Frontal cortex (tissue), 4 donors: Measurements from ENCODE around the gene WDR6. TPM values are rescaled to one million over a fixed set of nuclear protein-coding genes. Genes with fewer than 3 reads are reported as not detected.

Experiments
- DNase-seq, 2 donors: peaks; one replicate each; pipeline ENCODE4 v3.0.0; 2012; ENCODE audit warnings: low spot score in 2 of 2
- FAIRE-seq: peaks from 2 replicates; lab custom pipeline; 2012; peaks lifted over from hg19 to GRCh38; lab: Jason Lieb, UNC
- small RNA-seq: library from RNA; depleted of rRNA; stranded (forward); fragments of <200 nt; gene quantifications from one replicate; pipeline ENCODE3, GENCODE V24; 2014
- total RNA-seq: library from RNA; depleted of rRNA; stranded (reverse); fragments of >200 nt; gene quantifications from one replicate; pipeline ENCODE4 v1.2.3, GENCODE V29; 2014
- donor health status: control.
- donor health status: control.
- donor health status: control.

WDR6 gene
- total RNA-seq, 1 donor from 2014 or later: 111 TPM

DNA sequence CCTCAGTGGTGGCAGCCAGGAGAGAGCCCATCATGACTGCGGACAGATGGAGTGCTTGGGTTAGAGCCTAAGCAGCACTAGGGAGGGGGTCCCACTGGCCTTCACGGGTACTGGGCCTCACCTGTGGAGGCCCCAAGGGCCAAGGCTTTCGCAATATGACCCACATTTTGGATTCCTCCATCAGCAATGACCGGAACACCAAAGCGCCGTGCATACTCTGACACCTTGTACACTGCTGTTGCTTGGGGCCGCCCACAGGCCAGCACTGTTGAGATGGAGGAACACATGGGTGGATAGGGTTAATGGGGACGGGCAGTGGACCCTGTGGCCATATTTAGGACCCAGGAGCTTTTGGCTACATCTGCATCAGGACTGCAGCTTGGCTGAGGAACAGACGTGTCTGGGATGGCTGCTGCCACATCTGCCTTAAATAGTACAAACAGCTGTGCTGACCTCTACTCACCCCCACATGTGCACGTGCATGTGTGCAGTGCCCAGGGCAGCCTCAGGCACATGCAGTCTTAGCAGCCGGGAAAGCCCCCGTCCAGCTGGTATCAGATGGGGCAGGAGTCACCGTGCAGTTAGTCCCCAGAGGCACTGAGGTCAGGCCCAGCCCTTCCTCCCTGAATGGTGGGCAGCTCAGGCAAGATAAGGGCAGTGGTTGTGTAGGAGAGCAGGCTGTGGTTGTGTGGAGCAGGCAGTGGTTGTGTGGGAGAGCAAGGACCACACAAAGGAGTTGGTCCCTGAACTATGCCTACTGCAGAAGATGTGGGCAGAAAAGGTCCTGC is 18.0 kb downstream of the WDR6 start:
- DNase-seq: peak in 1 of 2 donors; percentile 8
- FAIRE-seq: no peak

DNA sequence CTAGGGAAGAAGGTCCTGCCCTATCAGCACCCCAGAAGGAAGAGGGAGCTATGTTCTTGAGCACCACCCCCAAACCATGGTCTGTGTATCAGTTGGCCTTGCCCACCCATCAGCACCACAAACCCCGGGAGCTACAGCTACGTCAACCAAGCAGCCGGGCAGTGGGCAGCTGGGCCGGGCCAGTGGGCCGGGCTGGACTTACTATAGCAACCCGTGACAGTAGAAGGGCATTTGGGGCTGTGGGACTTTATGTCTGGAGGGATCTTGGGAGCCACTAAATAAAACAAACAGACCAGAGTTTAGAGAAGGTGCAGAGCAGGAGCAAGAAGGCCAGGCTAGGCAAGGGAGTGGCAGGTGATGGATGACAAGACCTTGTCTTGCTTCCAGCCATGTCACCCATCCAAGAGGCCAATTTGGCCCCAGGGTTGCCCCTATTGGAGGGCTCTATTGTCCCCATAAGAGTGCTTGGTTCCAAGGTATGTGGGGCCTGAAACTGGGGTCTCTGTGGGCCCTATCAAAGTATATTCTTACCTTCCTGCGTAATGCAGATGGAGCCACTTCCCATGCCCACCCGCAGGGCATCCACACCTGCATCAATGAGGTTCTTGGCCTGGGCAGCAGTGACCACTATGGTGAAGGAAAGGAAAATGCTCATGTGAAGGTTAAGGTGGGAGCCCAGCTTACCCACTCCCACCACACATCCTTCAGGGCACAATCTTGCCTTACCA is 18.8 kb downstream of the WDR6 start:
- DNase-seq (no peak), FAIRE-seq (no peak)

DNA sequence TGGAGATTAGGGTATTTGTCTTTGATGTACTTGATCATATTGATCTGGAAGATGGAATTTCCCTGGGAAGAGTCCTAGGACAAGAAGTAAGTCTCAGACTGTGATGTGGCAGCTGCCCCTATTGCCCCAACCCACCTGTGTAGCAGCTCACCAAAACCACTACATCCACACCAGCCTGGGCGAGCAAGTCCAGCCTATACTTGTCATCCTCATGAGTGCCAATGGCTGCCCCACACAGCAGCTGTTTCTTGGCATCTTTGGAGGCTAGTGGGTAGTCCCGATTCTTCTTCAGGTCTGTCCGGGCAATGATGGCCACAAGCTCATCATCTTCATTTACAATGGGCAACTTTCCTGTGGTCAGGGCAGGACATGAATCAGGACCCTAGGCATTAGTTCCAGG is 19.3 kb downstream of the WDR6 start:
- no peak for DNase-seq
- FAIRE-seq: no peak

DNA sequence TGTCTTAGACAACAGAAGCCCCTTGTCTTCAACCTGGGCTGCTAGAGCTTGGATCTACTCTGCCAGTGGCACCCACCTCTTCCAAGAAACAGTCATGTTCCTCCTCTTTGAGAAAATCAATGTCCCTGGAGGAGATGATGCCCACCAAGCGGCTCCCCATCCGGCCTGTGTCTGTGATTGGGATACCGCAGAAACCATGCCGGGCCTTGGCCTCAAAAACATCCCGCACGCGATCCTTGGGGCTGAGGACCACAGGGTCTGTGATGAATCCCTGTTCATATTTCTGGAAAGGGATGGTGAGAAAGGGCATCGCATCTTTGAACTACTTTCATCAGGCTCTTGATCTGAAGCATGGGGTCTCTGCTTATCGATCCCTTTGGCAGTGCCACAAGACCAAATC is 20.4 kb downstream of the WDR6 start:
- no peak for FAIRE-seq
- no peak for DNase-seq

DNA sequence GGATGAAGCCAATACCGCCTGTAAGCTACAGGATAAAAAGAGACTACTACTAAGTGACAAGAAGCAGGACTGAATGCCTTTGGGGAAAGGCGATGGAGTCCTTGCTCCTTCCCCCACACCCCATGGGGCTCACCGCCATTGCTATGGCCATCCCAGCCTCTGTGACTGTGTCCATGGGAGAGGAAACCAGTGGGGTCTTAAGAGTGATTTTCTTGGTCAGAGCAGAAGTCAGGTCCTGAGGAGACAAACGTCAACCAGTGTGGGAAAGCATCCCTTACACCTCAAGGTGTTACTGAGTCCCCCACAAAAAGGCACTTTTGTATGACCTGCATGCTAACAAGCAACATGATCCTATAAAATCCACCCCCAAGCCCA is 21.1 kb downstream of the WDR6 start:
- FAIRE-seq (no peak), DNase-seq (no peak)

DNA sequence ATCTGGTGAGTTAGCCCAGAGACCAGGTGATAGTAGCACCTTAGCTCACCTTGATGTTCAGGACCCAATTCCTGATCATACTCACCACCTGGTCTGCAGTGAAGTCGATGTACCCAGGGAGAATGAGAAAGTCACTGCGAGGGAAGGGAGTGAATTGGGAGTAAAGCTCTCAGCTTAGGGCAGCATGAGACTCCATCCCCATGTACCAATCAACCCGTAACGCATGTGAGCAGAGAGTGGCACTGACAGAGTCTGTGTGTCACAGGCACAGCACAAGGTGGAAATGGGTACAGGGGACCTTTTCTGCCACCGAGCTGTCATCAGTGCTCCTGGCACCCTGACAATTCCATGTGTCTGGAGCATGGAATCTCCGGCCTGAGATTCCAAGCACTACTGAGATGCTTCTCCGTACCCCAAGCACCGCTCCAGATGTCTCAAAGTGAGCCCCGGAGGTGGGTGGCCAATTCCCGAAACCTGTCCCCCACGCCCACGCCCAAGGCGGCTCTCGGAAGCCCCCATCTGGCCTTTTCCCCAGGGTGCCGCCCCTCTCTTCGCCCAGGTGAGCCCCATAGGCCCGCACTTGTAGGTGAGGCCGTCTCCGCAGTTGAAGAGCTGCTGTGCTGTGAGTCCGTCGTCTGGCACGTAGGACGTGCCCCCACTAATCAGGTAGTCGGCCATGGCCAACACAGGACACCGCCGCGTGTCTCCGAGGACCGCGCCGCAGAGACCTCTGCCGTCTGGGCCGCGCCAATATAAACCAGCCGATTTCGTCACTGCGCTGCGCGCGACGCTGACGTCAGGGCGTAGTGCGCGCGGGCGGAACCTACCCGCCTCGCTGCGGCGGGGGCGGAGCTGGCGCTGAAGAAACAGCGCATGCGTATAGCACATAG is 21.7 kb downstream of the WDR6 start, which contains the start of gene IMPDH2:
IMPDH2 (minus strand) TSS at position 726 of the 890 bp plus-strand sequence; CDS start at position 678, 48 bp downstream.
- peak; percentile 81 to 88 for DNase-seq
- no peak for FAIRE-seq

DNA sequence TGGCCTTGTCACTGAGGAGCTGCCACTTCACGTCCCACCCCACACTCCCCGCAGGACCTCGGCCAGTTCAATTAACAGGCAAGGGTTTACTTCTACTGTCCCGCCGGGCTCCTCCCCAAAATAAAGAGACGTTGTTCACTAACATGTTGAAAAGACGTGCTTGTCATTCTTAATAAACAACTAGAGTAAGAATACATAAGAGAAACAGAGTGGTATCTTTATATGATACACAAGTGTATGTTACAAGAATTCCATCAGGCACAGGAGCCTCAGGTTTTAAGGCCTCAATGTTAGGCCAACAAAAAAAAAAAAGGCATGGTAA is 22.3 kb downstream of the WDR6 start:
- no peak for FAIRE-seq
- no peak for DNase-seq

DNA sequence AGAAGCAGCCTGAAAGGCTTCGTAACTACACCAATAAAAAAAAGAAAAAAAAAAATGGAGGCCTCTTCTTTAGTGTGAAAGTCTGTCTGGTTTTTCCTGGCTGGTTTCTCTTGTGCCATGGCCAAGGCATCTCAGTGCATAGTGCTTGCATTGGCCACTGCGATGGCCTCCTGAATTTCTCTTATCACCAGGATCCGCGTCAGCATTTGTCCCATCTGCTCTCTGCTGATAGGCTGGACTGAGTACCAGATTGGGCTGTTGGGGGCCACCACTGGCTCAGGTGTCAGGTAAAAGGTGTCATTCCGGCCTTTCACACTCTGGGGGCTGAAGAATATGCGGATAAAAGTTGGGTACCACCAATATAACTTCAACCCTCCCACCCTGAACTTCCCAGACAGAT is 23.1 kb downstream of the WDR6 start:
- FAIRE-seq (no peak), DNase-seq (no peak)

DNA sequence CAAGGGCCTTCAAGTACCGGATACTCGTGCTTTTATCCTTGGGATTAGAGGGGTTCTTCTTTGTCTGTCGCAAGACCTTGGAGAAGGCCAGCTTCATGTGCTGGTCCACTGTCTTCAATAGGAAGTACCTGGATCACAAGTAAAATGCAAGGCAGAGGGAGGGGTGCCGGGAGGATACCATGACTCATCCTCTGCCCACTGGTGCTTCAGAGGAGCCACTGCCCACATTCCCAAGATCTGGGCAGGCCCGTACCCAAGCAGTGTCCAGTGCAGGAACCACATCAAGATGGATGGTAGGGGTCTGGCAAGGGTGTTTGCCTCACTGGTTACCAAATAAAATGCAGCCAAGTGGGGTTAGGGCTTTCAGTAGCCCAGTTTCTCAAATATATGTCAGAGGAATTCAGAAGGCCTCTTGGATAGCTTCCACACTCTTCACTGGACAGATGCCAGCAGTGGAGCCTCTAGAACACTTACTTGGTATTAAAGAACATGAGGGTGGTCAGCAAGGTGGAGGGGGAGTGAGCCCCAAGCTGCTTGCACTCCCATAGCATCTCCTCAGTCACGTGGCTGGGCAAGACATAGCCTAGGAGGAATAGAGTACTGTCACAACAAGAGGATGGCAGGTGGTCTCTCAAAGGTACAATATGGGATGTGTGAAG is 25.6 kb downstream of the WDR6 start:
- no peak for FAIRE-seq
- no peak for DNase-seq

DNA sequence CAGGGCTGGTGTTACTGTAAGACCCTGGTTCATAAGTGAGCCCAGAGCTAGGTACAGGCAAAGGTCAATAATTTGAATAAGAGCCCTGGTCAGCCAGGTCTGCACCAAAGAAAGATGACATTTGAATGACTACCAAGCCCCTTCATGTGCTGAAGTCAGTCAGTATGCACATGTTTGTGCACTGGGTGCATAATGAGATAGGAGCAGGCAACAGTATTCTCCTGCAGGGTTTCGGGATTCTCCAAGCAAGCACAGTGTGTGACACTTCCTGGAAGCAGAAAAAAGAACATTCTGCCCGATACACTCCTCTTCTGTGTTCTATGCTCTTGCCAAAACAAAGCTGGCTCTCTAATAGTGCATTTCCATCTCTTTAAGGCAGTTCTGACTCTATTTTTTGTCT is 27.5 kb downstream of the WDR6 start:
- DNase-seq (no peak), FAIRE-seq (no peak)

DNA sequence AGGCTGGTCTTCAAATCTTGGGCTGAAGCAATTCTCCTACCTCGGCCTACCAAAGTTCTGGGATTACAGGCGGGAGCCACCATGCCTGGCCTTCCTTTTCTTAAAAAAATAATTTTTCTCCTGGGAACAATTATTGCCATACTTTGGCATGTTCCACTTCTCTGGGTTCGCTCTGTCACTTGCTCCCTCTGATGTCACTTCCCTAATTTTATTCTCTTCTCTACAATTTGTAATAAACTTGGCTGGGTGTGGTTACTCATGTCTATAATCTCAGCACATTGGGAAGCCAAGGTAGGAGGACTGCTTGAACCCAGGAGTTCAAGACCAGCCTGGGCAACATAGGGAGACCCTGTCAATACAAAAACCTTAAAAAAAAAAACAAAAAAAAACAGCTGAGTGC is 28.1 kb downstream of the WDR6 start:
- FAIRE-seq: no peak
- no peak for DNase-seq

DNA sequence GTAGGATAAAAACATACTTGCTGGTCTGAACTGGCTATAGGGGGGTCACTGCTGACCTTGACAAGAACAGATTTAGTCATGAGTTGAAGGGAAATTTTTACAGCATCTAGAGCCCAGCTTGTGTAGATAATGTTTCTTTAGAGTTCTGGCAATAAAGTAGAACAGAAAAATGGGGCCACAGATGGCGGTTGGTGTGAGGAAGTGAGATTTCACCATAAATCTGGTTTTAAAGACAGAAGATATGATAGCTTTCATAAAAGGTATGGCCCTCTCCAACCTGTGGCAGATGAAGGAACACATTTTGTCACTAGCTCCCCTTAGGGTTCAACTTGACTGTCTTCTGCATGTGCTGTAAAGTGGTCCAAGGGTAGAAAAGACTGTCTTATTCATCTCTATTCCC is 46.4 kb downstream of the WDR6 start:
- no peak for DNase-seq
- FAIRE-seq: no peak

DNA sequence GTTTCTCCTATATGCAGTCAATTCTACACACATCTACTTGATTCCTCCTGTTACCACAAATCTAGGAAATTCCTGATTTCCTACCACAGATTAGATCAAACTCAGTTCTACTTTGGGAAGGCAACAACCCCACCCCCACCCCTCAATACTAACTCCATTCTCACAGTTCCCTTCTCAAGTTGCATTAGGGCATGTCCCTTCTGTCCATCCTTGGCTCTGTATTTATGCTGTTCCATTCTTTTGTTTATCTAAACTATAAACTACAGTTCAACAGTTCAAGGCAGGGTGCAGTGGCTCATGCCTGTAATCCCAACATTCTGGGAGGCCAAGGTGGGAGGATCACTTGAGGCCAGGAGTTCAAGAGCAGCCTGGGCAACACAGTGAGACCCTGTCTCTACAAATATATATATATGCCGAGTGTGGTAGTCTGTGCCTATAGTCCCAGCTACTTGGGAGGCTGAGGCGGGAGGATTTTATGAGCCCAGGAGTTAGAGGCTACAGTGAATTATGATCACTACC is 47.2 kb downstream of the WDR6 start:
- FAIRE-seq: no peak
- no peak for DNase-seq

DNA sequence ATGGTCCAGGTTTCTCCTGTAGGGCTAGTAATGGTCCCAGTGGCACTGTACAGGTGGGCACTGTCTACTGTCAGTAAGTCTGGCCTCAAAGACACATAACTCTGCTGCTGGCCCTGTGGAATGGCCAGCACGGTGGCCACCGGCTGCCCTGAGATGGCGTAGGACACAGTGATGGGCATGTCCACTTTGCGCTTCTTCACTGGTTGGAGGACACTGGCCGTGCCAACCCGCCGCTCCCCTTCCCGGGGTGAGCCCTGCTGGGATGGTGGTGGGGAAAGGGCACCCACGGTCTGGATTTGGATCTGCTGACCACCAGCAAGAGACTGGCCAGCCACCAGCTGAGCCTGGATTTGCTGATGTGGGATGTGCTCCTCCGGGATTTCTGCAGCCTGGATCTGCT is 50.1 kb downstream of the WDR6 start:
- FAIRE-seq: no peak

DNA sequence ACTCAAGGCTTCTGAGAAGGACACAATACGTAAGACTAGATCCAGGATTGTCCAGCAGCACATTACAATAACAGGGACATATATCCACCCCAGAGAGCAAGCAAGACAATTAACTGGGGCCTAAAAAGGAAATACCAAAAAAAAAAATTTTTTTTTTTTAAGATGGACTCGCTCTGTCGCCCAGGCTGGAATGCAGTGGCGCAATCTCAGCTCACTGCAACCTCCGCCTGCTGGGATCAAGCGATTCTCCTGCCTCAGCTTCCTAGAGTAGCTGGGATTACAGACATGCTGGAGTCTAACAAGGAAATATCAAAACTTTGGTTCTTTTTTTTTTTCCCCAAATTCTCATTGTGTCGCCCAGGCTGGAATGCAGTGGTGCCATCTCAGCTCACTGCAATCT is 50.8 kb downstream of the WDR6 start:
- DNase-seq (no peak), FAIRE-seq (no peak)

More for the DNA sequence above, 50.1 kb downstream of the WDR6 start:
- no peak for DNase-seq

Small RNA genes within 50 kb of the gene (small RNA-seq; reads per million reads assigned to genes)
- gene MIR191: 3,650 reads per million, percentile 100 among the genes with 10 or more reads in this experiment
- gene MIR425: 53.8 reads per million, percentile 98 among the genes with 10 or more reads in this experiment

Other genes with a start within 250 kb of the WDR6 start
- 32.2 TPM for gene PRKAR2A, start 159.5 kb upstream of the WDR6 start, total RNA-seq
- gene SLC25A20, start 108.5 kb upstream of the WDR6 start, total RNA-seq: 9.0 TPM
- 59.1 TPM for gene ARIH2, start 88.5 kb upstream of the WDR6 start, total RNA-seq
- gene P4HTM, start 17.1 kb upstream of the WDR6 start, total RNA-seq: 53.8 TPM
- 51.4 TPM for gene DALRD3, start 11.2 kb downstream of the WDR6 start, total RNA-seq
- gene NDUFAF3, start 14.7 kb downstream of the WDR6 start, total RNA-seq: 31.8 TPM
- gene IMPDH2, start 22.0 kb downstream of the WDR6 start, total RNA-seq: 190 TPM
- gene QRICH1, start 86.7 kb downstream of the WDR6 start, total RNA-seq: 148 TPM
- gene QARS1, start 97.4 kb downstream of the WDR6 start, total RNA-seq: 179 TPM
- gene USP19, start 113.4 kb downstream of the WDR6 start, total RNA-seq: 44.8 TPM
- 30.2 TPM for gene LAMB2, start 125.7 kb downstream of the WDR6 start, total RNA-seq
- 17.9 TPM for gene CCDC71, start 158.9 kb downstream of the WDR6 start, total RNA-seq
- gene KLHDC8B, start 164.2 kb downstream of the WDR6 start, total RNA-seq: 16.3 TPM